Left renal cortex interstitium (tissue), 4 donors: ENCODE measurements around the gene PI4KA. TPM values are rescaled to one million over a fixed set of nuclear protein-coding genes. Genes with fewer than 3 reads are reported as not detected.
"Not testable (repeated sequence)": the region's sequence is repeated elsewhere in the genome, so short reads cannot be mapped to it uniquely, and the experiment has no call there.

ENCODE experiments used
- DNase-seq, 4 donors: peaks; one replicate each; pipeline ENCODE4 v3.0.0-alpha.2; 2013; ENCODE audit warnings: low read depth in 4 of 4, low spot score in 2 of 4, missing footprints in 1 of 4
- polyA plus RNA-seq, 4 donors: library from polyadenylated mRNA; unstranded; fragments of 120-200 nt; gene quantifications; one replicate each; pipeline ENCODE4 v1.2.1, GENCODE V29; 2013; ENCODE audit not compliant: insufficient read length in 4 of 4

The PI4KA gene
- polyA plus RNA-seq, 4 donors: 54.2 to 105 (median 77.0) TPM

DNA sequence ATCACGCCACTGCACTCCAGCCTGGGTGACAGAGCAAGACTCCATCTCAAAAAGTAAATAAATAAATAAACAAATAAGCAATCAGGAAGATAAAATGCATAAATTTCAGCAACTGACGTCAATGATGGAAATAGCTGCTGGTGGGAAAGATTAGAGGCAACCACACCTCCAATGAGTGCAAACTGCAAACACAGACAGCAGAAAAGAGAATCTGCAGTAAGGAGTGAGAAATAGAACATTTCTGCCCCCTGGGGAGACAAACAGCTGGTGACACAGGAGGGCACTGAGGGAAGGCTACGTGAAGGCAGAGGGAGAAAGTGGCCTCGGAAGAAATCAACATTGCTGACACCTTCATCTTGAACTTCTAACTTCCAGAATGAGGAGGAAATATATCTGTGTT, 6.5 kb downstream of the PI4KA start:
- no peak for DNase-seq

DNA sequence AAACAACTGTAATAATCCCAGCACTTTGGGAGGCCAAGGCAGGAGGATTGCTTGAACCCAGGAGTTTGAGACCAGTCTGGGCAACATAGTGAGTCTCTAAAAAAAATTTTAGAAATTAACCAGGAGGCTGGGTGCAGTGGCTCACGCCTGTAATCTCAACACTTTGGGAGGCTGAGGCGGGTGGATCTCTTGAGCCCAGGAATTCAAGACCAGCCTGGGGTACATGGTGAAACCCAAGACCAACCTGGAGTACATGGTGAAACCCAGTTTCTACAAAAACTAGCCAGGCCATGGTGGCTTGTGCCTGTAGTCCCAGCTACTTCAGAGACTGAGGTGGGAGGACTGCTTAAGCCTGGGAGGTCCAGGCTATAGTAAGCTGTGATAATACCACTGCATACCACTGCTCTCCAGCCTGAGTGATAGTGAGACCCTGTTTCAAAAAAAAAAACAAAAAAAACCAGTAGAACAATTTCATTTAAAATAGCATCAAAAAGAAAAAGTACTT, 11.2 kb downstream of the PI4KA start:
- no peak for DNase-seq

DNA sequence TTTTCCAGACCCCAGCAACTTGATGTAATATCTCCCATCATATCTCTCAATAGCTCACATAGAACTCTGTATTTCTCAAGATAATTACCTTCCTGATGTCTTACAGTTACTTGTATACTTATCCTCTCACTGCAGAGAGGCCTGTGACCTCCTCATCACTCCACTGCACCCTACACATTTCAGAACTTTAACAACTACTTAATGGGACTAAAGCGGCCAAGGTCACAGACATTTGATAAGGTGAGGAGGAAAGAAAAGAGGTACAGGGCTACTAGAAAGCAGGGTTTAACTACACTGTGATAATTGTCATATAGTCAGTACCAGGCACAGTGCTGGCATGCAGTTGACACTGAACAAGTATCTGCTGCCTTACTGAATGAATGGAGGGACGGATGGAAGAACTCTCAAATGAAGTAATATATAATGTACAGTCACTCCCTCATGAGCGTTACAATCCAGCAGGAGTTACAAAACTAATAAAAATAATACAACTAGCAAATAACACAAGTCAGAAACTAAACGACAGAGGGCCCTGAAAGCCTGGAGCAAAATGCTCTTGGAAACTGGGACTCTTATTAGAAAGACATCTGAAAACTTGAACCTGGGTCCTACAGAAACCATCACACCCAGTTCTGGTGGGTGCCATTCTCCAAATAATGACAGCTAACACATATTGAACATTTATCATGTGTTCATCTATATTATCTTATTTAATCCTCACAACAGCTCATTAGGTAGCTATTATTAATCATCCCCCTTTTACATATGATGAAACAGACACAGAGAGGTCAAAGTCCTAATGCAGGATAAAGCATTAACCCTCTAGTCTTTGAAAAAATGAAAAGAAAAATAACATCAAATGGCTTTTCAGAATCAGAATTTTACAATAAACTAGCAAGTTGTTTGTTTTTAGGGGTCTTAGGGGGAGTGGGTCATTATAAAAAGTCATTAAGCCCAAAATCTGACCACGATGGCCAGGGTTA, 14.3 kb downstream of the PI4KA start:
- no peak for DNase-seq

- no peak for DNase-seq
These were observed 15.1 kb downstream of the PI4KA start for GRCh38 chr22:20843501-20843900.

DNA sequence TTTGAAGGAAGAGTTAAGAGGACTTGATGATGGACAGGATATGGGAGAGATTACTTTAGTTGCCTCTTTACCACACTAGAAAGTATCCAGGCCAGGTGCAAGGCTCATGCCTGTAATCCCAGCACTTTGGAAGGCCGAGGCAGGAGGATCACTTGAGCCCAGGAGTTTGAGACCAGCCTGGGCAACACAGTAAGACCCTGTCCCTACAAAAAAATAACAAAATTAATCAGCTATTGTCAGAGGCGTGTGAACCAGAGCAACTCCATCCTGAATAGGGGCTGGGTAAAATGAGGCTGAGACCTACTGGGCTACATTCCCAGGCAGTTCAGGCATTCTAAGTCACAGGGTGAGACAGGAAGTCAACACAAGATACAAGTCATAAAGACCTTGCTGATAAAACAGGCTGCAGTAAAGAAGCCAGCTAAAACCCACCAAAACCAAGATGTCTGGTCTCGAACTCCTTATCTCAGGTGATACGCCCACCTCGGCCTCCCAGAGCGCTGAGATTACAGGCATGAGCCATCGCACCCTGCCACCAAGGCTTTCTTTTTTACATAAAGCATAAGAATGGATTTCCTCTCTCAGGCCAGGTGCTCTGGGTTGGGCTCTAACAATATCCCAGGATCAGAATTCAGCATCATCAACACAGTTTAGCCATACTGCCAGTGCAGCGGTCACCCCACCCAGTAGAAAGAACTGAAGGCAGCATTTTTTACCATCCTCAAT, 17.8 kb downstream of the PI4KA start:
- no peak for DNase-seq

- DNase-seq: no peak
These were observed 18.6 kb downstream of the PI4KA start for GRCh38 chr22:20839837-20840645.

- DNase-seq: not testable (repeated sequence)
These were observed 19.3 kb downstream of the PI4KA start for GRCh38 chr22:20839354-20839753.

DNA sequence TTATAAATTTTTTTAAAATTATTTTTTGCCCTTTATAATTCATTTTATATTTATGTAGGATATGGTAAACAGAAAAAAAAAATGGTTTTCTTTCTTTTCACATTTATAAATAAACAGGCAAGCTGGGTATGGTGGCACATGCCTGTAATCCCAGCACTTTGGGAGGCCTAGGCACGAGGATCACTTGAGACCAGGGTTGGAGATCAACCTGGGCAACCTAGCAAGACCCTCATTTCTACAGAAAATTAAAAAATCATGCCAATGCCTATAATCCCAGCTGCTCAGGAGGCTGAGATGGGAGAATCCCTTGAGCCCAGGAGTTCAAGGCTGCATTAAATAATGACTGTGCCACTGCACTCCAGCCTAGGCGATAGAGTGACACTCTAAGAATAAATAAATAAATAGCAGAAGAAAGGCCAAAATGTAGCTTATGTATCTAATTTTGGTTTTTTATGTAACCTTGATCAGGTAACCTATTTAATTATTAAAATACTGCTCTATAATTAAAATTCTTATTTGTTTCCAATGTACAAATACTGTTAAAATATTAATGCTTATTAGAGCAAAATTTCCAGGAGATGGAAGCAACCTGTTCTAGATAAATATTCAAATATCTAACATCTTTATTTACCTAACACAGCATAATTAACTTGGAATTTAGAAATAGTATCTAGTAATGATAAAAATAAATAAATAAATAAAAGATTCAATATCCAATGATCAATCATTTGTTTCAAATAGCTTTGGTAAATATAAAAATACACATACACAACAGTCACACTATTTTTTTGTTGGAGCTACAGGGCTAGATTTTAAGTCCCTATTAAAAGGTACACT, 21.4 kb downstream of the PI4KA start:
- no peak for DNase-seq

DNA sequence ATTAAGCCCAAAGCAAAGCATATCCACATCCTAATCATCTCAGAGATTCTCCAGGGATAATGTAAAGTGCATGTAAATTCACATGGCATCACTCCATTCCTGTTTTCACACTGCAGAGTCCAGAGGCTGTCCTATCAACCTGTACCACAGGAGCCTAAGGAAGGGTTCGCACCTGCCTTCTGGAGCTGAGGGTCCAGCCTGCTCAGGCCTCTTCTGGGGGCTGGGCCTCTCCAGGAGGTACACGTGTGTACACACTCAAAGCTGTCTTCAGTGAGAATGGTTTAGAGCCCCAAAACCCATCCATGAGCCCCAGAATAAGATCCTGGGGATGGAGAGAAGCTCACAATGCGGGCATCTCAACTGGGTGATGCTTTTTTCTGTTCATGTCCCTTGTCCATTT, 23.9 kb downstream of the PI4KA start:
- no peak for DNase-seq

GRCh38 chr22:20834206-20834605, 24.4 kb downstream of the PI4KA start:
- no peak for DNase-seq

- no peak for DNase-seq
These were observed 25.4 kb downstream of the PI4KA start for GRCh38 chr22:20833225-20833665.

DNA sequence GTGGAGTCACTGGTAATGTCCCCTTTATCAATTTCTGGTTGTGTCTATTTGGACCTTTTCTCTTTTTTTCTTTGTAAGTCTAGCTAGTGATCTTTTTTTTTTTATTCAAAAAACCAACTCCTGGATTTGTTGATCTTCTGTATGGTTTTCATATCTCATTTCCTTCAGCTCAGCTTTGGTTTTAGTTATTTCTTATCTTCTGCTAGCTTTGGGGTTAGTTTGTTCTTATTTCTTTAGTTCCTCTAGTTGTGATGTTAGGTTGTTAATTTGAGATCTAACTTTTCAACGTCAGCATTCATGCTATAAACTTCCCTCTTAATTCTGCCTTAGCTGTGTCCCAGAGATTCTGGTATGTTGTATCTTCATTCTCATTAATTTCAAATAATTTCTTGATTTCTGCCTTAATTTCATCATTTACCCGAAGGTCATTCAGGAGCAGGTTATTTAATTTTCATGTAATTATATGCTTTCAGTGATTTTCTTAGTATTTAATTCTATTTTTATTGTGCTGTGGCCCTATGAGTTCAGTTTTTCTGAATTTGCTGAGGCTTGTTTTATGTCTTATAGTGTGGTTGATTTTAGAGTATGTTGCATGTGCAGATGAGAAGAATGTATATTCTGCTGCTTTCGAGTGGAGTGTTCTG, 29.0 kb downstream of the PI4KA start:
- no peak for DNase-seq

DNA sequence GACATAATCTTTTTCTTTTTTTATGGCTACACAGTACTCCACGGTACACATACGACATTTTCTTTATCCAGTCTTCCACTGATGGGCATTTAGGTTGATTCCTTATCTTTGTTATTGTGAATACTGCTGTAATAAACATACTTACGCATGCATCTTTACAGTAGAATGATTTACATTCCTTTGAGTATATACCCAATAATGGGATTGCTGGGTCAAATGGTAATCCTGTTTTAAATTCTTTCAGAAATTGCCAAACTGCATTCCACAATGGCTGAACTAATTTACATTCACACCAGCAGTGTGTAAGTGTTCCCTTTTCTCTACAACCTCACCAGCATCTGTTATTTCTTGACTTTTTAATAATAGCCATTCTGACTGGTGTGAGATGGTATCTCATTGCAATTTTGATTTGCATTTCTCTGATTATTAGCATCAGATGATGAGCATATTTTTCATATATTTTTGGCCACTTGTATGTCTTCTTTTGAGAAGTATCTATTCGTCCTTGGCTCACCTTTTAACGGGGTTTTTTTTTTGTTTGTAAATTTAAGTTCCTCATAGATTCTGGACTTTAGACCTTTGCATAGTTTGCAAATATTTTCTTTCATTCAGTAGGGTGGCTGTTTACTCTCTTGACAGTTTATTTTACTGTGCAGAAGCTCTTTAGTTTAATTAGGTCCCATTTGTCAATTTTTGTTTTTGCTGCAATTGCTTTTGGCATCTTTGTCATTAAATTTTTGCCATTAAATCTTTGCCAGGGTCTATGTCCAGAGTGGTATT, 32.0 kb downstream of the PI4KA start:
- DNase-seq: not testable (repeated sequence)

GRCh38 chr22:20825624-20826023, 33.0 kb downstream of the PI4KA start:
- DNase-seq: no peak

DNA sequence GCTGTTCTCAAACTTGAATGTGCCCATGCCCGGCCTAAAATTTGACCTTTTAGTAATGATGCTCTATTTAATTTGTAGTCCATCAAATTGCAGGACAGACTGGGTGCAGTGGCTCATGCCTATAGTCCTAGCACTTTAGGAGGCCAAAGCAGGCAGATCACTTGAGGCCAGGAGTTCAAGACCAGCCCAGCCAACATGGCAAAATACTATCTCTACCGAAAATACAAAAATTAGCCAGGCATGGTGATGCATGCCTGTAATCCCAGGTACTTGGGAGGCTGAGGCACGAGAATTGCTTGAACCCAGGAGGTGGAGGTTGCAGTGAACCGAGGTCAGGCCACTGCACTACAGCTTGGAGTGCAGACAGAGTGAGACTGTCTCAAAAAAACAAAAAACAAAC, 33.4 kb downstream of the PI4KA start:
- not testable (repeated sequence) for DNase-seq

GRCh38 chr22:20823264-20823663, 35.3 kb downstream of the PI4KA start:
- no peak for DNase-seq

DNA sequence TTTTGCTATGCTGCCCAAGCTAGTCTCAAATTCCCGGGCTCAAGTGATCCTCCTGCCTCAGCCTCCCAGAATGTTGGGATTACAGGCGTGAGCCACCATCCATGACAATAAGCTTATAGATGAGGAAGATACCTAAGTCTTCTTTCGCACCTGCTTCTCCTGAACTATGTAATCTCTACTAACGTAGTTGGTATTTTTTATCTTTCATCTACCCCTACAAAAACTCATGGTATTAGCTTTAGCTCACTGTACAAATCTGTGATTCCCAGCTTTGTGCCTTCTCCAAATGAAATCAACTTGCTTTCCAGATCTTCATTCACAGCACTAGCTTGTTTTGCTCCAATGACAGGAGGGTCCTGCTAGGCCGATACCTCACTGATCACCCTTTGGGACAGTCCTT, 36.4 kb downstream of the PI4KA start:
- no peak for DNase-seq

DNA sequence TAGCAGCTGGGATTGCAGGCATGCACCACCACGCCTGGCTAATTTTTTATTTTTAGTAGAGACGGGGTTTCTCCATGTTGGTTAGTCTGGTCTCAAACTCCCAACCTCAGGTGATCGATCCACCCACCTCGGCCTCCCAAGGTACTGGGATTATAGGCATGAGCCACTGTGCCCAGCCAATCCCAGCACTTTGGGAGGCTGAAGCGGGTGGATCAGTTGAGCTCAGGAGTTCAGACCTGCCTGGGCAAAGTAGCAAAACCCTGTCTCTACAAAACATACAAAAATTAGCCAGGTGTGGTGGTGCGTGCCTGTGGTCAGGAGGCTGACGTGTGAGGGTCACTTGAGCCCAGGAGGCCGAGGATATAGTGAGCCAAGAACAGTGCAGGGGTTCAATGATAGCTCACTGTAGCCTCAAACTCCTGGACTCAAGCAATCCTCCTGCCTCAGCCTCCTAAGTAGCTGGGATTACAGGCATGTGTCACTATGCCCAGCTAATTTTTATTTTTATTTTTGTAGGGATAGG, 36.8 kb downstream of the PI4KA start:
- DNase-seq: not testable (repeated sequence)
